GM23248 (cell line): Measurements from ENCODE around the gene ARHGEF28.

Experiments
- EZH2 ChIP-seq: fragments of 200-600 bp; sonication (generic); IDR thresholded peaks from 2 replicates; pipeline ENCODE4 v1.6.1; 2018; ENCODE audit warnings: antibody characterized with exemption, mild to moderate bottlenecking; ENCODE audit not compliant: insufficient read depth, poor library complexity, severe bottlenecking
- EZH2phosphoT487 ChIP-seq: fragments of 200-600 bp; sonication (generic); IDR thresholded peaks from 2 replicates; pipeline ENCODE4 v1.6.1; 2018; ENCODE audit warnings: antibody characterized with exemption, moderate library complexity, mild to moderate bottlenecking, low read depth; ENCODE audit not compliant: insufficient read depth

- no peak for TF ChIP-seq EZH2phosphoT487
- no peak for TF ChIP-seq EZH2
Measured at GRCh38 chr5:73793911-73794310, 167.9 kb downstream of the ARHGEF28 start.
